Measurements from ENCODE around the gene LRSAM1. TPM values are rescaled to one million over a fixed set of nuclear protein-coding genes. Genes with fewer than 3 reads are reported as not detected.

LRSAM1 gene
- polyA plus RNA-seq, 1 experiment = 3.4 TPM

DNA sequence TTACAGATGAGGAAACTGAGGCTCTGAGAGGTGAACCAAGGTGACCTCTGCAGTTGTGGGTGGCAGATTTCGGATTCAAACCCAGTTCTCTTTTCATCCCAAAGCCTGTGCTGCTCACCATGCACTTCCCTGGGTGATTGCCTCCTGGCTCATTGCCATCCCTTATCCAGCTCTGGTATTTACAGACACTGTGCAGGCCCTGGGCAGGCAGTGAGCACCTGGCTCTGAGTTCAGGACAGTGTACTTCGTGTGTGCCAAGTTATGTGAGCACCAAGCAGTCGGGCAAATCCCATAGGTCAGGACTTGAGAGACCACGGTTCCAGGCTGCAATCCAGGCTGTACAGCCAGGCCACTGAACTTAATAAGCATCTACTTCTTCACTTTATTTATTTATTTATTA, 1.4 kb downstream of the LRSAM1 start:
- ChIA-PET POLR2A (no interaction called here), CTCF (no interaction called here)
- no peak for DNase-seq (ENCODE audit: low read depth, low spot score)
- Histone ChIP-seq H3K27ac (ENCODE audit: low read depth, low read length) (no peak overlapping the region), H3K4me3 (ENCODE audit: low read depth, low read length) (no peak overlapping the region; the same call in 1 of the 2 replicates), H3K9me3 (ENCODE audit: control insufficient read depth, insufficient read depth, low read length) (peaks cover 4% of the 10 kb centered on the region; the same call in 1 of the 2 replicates), H3K27me3 (ENCODE audit: control insufficient read depth, insufficient read depth, low read length) (no peaks in the 10 kb centered on the region)
- TF ChIP-seq, protein P1, sequence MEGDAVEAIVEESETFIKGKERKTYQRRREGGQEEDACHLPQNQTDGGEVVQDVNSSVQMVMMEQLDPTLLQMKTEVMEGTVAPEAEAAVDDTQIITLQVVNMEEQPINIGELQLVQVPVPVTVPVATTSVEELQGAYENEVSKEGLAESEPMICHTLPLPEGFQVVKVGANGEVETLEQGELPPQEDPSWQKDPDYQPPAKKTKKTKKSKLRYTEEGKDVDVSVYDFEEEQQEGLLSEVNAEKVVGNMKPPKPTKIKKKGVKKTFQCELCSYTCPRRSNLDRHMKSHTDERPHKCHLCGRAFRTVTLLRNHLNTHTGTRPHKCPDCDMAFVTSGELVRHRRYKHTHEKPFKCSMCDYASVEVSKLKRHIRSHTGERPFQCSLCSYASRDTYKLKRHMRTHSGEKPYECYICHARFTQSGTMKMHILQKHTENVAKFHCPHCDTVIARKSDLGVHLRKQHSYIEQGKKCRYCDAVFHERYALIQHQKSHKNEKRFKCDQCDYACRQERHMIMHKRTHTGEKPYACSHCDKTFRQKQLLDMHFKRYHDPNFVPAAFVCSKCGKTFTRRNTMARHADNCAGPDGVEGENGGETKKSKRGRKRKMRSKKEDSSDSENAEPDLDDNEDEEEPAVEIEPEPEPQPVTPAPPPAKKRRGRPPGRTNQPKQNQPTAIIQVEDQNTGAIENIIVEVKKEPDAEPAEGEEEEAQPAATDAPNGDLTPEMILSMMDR (IDR thresholded peaks at IDR 0.05; ENCODE audit: low read depth, low read length) = no peak

DNA sequence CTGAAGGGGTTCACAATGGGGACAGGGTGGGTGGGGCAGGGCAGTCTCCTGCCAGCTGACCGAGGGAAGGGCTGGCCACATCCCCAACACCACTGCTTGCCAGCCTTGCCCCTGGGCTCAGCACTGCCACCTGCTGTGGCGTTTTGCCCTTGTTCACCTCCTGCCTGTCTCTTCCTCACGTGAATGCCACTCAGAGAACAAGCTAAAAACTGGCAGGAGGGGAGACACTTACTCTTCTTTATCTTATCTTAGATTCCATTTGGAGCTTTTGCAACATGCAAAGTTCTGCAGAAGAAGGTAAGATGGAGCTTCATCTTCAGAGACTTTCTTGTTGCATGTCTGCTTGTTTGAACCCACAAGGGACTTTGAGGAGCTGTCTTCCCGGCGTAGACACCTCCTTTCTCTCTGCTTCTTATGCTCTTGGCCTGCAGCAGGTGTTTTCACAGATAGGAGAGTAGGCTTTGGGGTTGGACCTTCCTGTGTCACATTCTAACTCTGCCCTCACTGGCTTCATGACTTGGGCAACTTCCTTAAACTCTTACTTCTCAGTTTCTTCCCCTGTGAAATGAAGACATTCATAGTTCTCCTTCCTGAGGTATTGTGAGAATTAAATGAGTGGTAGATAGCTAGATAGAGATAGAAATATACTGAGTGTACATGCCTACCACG, 4.1 kb downstream of the LRSAM1 start:
- TF ChIP-seq, protein P1 (IDR thresholded peaks at IDR 0.05; ENCODE audit: low read depth, low read length) = 0 out of 2 replicates have a peak, but pooled peaks have one; percentile 3
- no peak for DNase-seq (ENCODE audit: low read depth, low spot score)
- H3K4me3 ChIP-seq (ENCODE audit: low read depth, low read length) = no peak overlapping the region
- H3K27ac ChIP-seq (ENCODE audit: low read depth, low read length) = no peak overlapping the region
- H3K27me3 ChIP-seq (ENCODE audit: control insufficient read depth, insufficient read depth, low read length) = no peaks in the 10 kb centered on the region
- peaks cover 4% of the 10 kb centered on the region; the same call in 1 of the 2 replicates for H3K9me3 ChIP-seq (ENCODE audit: control insufficient read depth, insufficient read depth, low read length)
- ChIA-PET POLR2A (interaction anchor here (0.7 to 1.2 kb wide), 2 partner anchors 12 to 108 kb away, joined by 3 read pairs; no protein-coding TSS in a partner anchor), CTCF (interaction anchor here (1.1 kb wide), 1 partner anchor 279 kb away, joined by 6 read pairs; the partner anchor contains the start of gene TOR2A)

DNA sequence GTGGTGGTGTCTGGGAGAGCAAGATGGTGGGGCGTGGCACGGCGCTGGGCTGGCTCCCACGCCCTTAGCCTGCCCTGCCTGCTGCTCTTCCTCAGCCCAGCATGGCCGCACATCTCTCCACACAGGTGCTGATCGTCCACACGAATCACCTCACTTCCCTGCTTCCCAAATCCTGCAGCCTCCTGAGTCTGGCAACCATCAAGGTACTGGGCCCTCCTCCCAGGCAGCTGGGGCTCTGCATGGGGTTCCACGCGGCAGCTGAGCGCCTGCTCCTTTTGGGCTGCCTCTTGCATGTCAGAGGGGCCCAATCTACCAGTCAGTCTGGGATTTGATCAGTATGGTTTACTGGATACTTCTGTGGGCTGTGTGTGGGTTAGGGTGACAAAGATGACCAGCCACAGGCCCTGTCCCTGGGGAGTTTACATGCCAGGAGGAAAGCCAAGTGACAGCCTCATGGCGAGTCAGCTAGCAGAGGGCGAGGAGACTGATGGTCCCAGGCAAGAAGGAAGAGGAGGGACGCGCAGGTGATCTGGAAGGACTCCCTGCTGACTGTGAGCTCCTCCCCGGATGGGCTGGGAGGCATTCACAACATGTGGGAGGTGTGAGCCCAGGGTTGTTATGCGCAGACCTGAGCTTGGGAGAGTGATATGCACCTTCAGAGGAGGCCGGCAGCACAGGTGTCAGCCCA, 6.0 kb downstream of the LRSAM1 start:
- no peaks in the 10 kb centered on the region; the same call in 1 of the 2 replicates for H3K9me3 ChIP-seq (ENCODE audit: control insufficient read depth, insufficient read depth, low read length)
- CTCF ChIA-PET = interaction anchor here (0.7 to 1.1 kb wide), 2 partner anchors 33 to 153 kb away, joined by 3 to 6 read pairs; no protein-coding TSS in a partner anchor
- no peaks in the 10 kb centered on the region for H3K27me3 ChIP-seq (ENCODE audit: control insufficient read depth, insufficient read depth, low read length)
- no peak for DNase-seq (ENCODE audit: low read depth, low spot score)
- POLR2A ChIA-PET = no interaction called here
- no peak overlapping the region for H3K27ac ChIP-seq (ENCODE audit: low read depth, low read length)
- H3K4me3 ChIP-seq (ENCODE audit: low read depth, low read length) = no peak overlapping the region
- TF ChIP-seq, protein P1 (IDR thresholded peaks at IDR 0.05; ENCODE audit: low read depth, low read length) = no peak

DNA sequence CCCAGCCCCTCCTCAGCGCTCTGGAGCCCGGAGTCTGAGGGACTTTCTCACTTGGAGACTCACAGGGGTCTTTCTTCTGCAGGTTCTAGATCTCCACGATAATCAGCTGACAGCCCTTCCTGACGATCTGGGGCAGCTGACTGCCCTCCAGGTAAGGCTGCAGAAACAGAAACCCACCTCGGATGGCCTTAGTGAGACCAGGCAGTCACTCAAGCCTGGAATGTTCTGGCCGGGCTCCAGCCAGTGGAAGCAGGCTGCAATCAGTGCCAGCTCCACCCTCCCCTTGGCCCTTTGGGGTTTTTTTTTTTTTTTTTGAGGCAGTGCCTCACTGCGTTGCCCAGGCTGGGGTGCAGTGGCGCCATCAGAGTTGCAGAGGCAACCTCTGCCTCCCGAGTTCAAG, 7.6 kb downstream of the LRSAM1 start:
- TF ChIP-seq, protein P1 (IDR thresholded peaks at IDR 0.05; ENCODE audit: low read depth, low read length) = no peak
- Histone ChIP-seq H3K4me3 (ENCODE audit: low read depth, low read length) (no peak overlapping the region), H3K27me3 (ENCODE audit: control insufficient read depth, insufficient read depth, low read length) (no peaks in the 10 kb centered on the region), H3K9me3 (ENCODE audit: control insufficient read depth, insufficient read depth, low read length) (no peaks in the 10 kb centered on the region; the same call in 1 of the 2 replicates), H3K27ac (ENCODE audit: low read depth, low read length) (no peak overlapping the region)
- DNase-seq (ENCODE audit: low read depth, low spot score) = no peak
- ChIA-PET CTCF (interaction anchor here (0.7 kb wide), 2 partner anchors 462 to 507 kb away, joined by 4 to 12 read pairs; no protein-coding TSS in a partner anchor), POLR2A (no interaction called here)

Data from AG04450 (cell line).